HCT116 (cell line): ENCODE measurements around the gene A1CF. TPM values are rescaled to one million over a fixed set of nuclear protein-coding genes. Genes with fewer than 3 reads are reported as not detected.
"Not testable (repeated sequence)": the region's sequence is repeated elsewhere in the genome, so short reads cannot be mapped to it uniquely, and the experiment has no call there.

ENCODE experiments used
- ATAC-seq: fragments of 200-7000 bp; cut with Tn5 transposase; 2 replicates; pipeline ENCODE4 v1.9.1; 2020; ENCODE audit warnings: mild to moderate bottlenecking, moderate library complexity
- BruUV-seq: library from RNA; stranded (reverse); fragments of 400-500 nt; replicated peaks from 2 replicates; lab custom pipeline; 2021; lab: Mats Ljungman, UMichigan
- CTCF ChIA-PET: fragments of 300-600 bp; sonication (Branson Sonifier 250); formaldehyde crosslinking; loops from one replicate; lab custom pipeline; 2021; ENCODE audit warnings: antibody characterized with exemption; lab: Charles Lee
- POLR2A ChIA-PET: fragments of 300-600, 350-600 bp; sonication (Branson Sonifier 250); formaldehyde crosslinking; loops from one replicate; lab custom pipeline; 2021; ENCODE audit warnings: antibody characterized with exemption; lab: Charles Lee
- RAD21 ChIA-PET, 2 experiments: fragments of 300-600 bp; sonication (Branson Sonifier 250); formaldehyde crosslinking; loops; one replicate each; lab custom pipeline; 2023; ENCODE audit warnings: low total read pairs in 2 of 2; ENCODE audit not compliant: uncharacterized antibody in 2 of 2, unreplicated experiment in 2 of 2, low non-redundant PET in 1 of 2; lab: Charles Lee
- DNase-seq: peaks from one replicate; pipeline ENCODE4 v3.0.0-alpha.2; 2010; ENCODE audit warnings: low read depth, low spot score
- H2AFZ ChIP-seq: fragments of 200-600 bp; shearing (Covaris generic), sonication (generic); 2 replicates; pipeline ENCODE4 v1.6.1; 2017; ENCODE audit warnings: low read depth, mixed run types, mixed read lengths, antibody characterized with exemption, low read length; ENCODE audit not compliant: poor library complexity, severe bottlenecking
- H3K27ac ChIP-seq: 2 replicates; pipeline ENCODE4 v1.5.1; 2012; ENCODE audit warnings: low read depth, low read length
- H3K27me3 ChIP-seq: fragments of 200-600 bp; sonication (generic); 2 replicates; pipeline ENCODE4 v1.6.1; 2016; ENCODE audit warnings: mixed run types, low read length, mixed read lengths; ENCODE audit not compliant: insufficient read depth
- H3K36me3 ChIP-seq, 2 experiments: fragments of 200-500 bp in 1 of 2; fragments of 200-600 bp in 1 of 2; sonication (Bioruptor generic) in 1 of 2; sonication (generic) in 1 of 2; 2 replicates each; pipeline versions ENCODE4 v1.5.1 to v1.6.1; 2014 to 2016; ENCODE audit warnings: low read length in 2 of 2, inconsistent platforms in 1 of 2, mixed read lengths in 1 of 2, mixed run types in 1 of 2; ENCODE audit not compliant: insufficient read depth in 2 of 2, control insufficient read depth in 1 of 2
- H3K4me1 ChIP-seq, 2 experiments: fragments of 200-600 bp in 1 of 2; sonication (generic) in 1 of 2; 2 replicates each; pipeline versions ENCODE4 v1.5.1 to v1.6.1; 2012 to 2017; ENCODE audit warnings: low read length in 2 of 2, inconsistent platforms in 1 of 2, mild to moderate bottlenecking in 1 of 2, mixed read lengths in 1 of 2, mixed run types in 1 of 2, moderate library complexity in 1 of 2; ENCODE audit not compliant: insufficient read depth in 2 of 2, control insufficient read depth in 1 of 2
- H3K4me2 ChIP-seq: fragments of 200-600 bp; sonication (generic); 2 replicates; pipeline ENCODE4 v1.6.1; 2017; ENCODE audit warnings: mixed run types, low read length, mixed read lengths
- H3K4me3 ChIP-seq, 2 experiments: fragments of 200-600 bp in 1 of 2; sonication (generic) in 1 of 2; replicated peaks in 1 of 2; 2 replicates each; pipeline ENCODE4 v1.5.1; 2011 to 2016; ENCODE audit warnings: low read length in 2 of 2, control low read depth in 1 of 2, low read depth in 1 of 2, mild to moderate bottlenecking in 1 of 2, mixed read lengths in 1 of 2, mixed run types in 1 of 2
- H3K79me2 ChIP-seq: fragments of 200-600 bp; sonication (generic); 2 replicates; pipeline ENCODE4 v1.6.1; 2017; ENCODE audit warnings: mild to moderate bottlenecking, mixed run types, low read length, moderate library complexity, mixed read lengths; ENCODE audit not compliant: insufficient read depth
- H3K9ac ChIP-seq: fragments of 200-600 bp; sonication (generic); 2 replicates; pipeline ENCODE4 v1.6.1; 2016; ENCODE audit warnings: low read length, mixed read lengths
- H3K9me2 ChIP-seq: fragments of 200-600 bp; sonication (generic), shearing (Covaris generic); 2 replicates; pipeline ENCODE4 v1.6.1; 2017; ENCODE audit warnings: mixed run types, mild to moderate bottlenecking, moderate library complexity; ENCODE audit not compliant: insufficient read depth
- H3K9me3 ChIP-seq, 2 experiments: fragments of 200-500 bp in 1 of 2; fragments of 200-600 bp in 1 of 2; sonication (Bioruptor generic) in 1 of 2; sonication (generic) in 1 of 2; 2 replicates each; pipeline ENCODE4 v1.6.1; 2014 to 2017; ENCODE audit warnings: low read length in 2 of 2, mixed read lengths in 2 of 2, inconsistent platforms in 1 of 2, low read depth in 1 of 2, mild to moderate bottlenecking in 1 of 2, mixed run types in 1 of 2, moderate library complexity in 1 of 2; ENCODE audit not compliant: control insufficient read depth in 1 of 2, insufficient read depth in 1 of 2
- H4K20me1 ChIP-seq: fragments of 200-600 bp; sonication (generic), shearing (Covaris generic); 2 replicates; pipeline ENCODE4 v1.6.1; 2017; ENCODE audit warnings: mixed run types, mild to moderate bottlenecking, moderate library complexity; ENCODE audit not compliant: insufficient read depth
- ELF1 ChIP-seq: IDR thresholded peaks from 2 replicates; pipeline ENCODE4 v1.6.1; 2012; ENCODE audit warnings: low read depth, borderline replicate concordance
- POLR2A ChIP-seq: IDR thresholded peaks from 2 replicates; pipeline ENCODE4 v1.7.0; 2011; ENCODE audit warnings: borderline replicate concordance; ENCODE audit not compliant: insufficient read depth, insufficient read length; ENCODE audit errors: extremely low read depth
- POLR2AphosphoS5 ChIP-seq: IDR thresholded peaks from 2 replicates; pipeline ENCODE4 v1.6.1; 2011; ENCODE audit warnings: mild to moderate bottlenecking, low read depth, low read length, moderate library complexity
- SRF ChIP-seq: IDR thresholded peaks from 2 replicates; pipeline ENCODE4 v1.6.1; 2012; ENCODE audit warnings: low read depth
- TCF7L2 ChIP-seq: IDR thresholded peaks from 2 replicates; pipeline ENCODE4 v1.7.0; 2011; ENCODE audit warnings: borderline replicate concordance, inconsistent platforms; ENCODE audit not compliant: insufficient read depth, insufficient read length; ENCODE audit errors: extremely low read depth
- ZFX ChIP-seq: fragments of 450-650 bp; IDR thresholded peaks from 2 replicates; pipeline ENCODE4 v1.6.1; 2017
- intact Hi-C: fragments of 100-400 bp; cut with micrococcal nuclease; formaldehyde crosslinking; loops from 2 replicates; pipeline ENCODE4 v1.10.0; 2022
- total RNA-seq: library from RNA; stranded (reverse); gene quantifications from one replicate; pipeline ENCODE4 v1.2.1, GENCODE V29; 2021; ENCODE audit not compliant: unreplicated experiment
- TF ChIP-seq, protein P1 (sequence below): IDR thresholded peaks from 2 replicates; pipeline ENCODE4 v1.6.1; 2011; ENCODE audit warnings: mild to moderate bottlenecking, low read length, moderate library complexity; ENCODE audit not compliant: insufficient replicate concordance; ENCODE audit errors: extremely low read depth

The A1CF gene
- total RNA-seq, 1 experiment from 2014 or later = 0.30 TPM

DNA sequence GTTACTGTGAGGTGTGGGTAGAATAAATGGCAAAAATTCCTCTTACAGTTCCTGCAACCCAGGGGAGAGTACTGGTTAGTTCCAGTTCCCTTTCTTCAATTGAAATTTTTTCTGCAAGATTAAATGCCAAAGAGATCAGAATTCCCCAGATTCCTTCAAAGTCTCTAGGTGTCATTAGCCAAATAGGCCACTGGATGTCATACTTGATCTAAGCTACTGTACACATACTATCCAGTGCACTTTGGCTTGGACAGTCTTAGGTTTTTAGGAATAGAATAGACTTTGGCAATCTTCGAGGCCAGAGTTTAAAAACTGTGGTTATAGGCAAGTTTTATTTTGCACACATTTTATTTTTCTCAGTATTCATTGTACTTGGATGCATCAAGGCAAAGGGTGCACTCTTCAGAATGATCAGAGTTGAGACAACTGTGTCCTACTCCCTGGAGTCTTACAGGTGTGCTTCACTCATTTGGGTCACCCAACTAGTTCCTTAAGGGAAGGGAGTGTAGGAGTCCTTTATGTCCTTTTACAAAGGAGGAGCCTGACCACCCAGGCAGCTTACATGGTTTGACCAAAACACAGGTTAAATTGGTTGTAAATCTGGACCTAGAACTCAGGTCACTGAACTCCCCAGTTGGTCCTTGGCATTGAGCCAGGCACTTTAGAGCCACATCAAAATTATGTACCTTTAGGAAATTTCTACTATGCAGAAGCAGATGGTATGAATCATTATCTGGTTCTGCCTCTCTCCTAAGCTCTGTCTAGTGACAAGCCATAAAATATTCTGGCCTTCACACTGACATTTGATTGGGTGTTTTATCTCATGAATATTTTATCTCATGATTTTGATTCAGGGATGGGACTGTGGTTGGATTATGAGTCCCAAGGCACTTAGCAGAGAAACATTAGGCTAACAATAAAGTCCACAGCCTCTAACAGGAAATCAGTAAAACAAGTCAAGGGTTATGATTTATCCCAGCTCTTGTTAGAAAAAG is 96.2 kb downstream of the A1CF start (continued):
- TF ChIP-seq ELF1 (no peak), POLR2A (no peak), ZFX (no peak), POLR2AphosphoS5 (no peak), SRF (no peak), TCF7L2 (no peak)
- TF ChIP-seq, protein P1, sequence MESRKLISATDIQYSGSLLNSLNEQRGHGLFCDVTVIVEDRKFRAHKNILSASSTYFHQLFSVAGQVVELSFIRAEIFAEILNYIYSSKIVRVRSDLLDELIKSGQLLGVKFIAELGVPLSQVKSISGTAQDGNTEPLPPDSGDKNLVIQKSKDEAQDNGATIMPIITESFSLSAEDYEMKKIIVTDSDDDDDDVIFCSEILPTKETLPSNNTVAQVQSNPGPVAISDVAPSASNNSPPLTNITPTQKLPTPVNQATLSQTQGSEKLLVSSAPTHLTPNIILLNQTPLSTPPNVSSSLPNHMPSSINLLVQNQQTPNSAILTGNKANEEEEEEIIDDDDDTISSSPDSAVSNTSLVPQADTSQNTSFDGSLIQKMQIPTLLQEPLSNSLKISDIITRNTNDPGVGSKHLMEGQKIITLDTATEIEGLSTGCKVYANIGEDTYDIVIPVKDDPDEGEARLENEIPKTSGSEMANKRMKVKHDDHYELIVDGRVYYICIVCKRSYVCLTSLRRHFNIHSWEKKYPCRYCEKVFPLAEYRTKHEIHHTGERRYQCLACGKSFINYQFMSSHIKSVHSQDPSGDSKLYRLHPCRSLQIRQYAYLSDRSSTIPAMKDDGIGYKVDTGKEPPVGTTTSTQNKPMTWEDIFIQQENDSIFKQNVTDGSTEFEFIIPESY = no peak
- TF ChIP-seq, all 23 proteins: peak for 3

DNA sequence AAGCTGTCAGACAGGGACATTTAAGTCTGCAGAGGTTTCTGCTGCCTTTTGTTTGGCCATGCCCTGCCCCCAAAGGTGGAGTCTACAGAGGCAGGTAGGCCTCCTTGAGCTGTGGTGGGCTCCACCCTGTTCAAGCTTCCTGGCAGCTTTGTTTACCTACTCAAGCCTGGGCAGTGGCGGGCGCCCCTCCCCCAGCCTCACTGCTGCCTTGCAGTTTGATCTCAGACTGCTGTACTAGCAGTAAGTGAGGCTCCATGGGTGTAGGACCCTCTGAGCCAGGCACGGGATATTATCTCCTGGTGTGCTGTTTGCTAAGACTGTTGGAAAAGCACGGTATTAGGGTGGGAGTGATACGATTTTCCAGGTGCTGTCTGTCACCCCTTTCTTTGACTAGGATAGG is 97.5 kb downstream of the A1CF start:
- H3K9ac ChIP-seq, H3K27ac ChIP-seq, H2AFZ ChIP-seq, H3K79me2 ChIP-seq, ATAC-seq, RAD21 ChIA-PET, POLR2A ChIA-PET, H3K4me1 ChIP-seq, H3K4me3 ChIP-seq, H3K4me2 ChIP-seq, DNase-seq, H3K27me3 ChIP-seq, H4K20me1 ChIP-seq, H3K36me3 ChIP-seq, BruUV-seq, H3K9me3 ChIP-seq, H3K9me2 ChIP-seq: not testable (repeated sequence)
- CTCF ChIA-PET = interaction anchor here (1.0 to 1.5 kb wide), 4 partner anchors 102 to 420 kb away, joined by 3 to 4 read pairs (median 4); no protein-coding TSS in a partner anchor
- intact Hi-C loops = loop anchor here (5.0 kb wide), 1 partner anchor 214 kb away; no protein-coding TSS in a partner anchor

DNA sequence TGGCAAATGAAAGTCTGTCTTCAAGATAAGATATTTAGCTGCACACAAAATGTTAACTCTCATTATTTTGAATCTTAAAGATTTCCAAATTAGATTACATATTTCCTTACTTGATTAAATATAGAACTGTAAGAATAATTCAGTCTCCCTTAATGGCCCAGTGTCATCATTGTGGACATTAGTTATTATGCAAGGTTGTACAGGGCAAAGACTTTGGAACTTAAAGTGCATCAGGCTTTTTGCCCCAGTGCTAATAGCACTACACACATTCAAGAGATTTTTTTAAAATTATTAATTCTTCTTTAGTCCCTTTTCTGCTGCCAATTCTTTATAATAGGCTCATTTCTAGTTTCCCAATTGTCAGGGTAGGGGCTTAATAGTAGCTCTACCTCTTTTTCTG is 103.4 kb downstream of the A1CF start:
- H3K36me3 ChIP-seq, H4K20me1 ChIP-seq, BruUV-seq, H2AFZ ChIP-seq, POLR2A ChIA-PET, H3K79me2 ChIP-seq, H3K4me1 ChIP-seq, RAD21 ChIA-PET, H3K27me3 ChIP-seq, H3K9ac ChIP-seq, intact Hi-C loops, DNase-seq, H3K9me3 ChIP-seq, ATAC-seq, CTCF ChIA-PET, H3K9me2 ChIP-seq, H3K4me2 ChIP-seq, H3K4me3 ChIP-seq, H3K27ac ChIP-seq: not testable (repeated sequence)

DNA sequence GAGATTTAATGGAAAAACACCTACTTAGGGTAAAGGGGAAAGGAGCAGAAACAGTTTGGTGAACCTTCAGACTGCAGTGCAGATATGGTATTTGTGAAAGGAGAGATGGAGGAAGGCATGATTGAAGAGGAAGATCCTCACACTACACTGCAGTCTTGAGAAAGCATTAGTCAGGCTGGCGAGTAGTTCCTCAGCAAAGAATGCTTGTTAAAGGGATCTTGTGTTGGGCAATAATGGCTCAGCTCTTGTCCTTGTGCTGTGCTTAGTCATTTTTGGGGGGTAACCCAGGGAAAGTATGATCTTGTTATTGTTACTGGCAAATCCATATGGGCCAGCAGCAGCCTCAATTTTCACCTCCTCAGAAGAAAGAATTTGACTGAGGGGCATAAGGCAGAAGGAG is 105.4 kb downstream of the A1CF start:
- H3K9me3 ChIP-seq, DNase-seq, H3K4me1 ChIP-seq, RAD21 ChIA-PET, H3K79me2 ChIP-seq, H3K4me2 ChIP-seq, H3K9me2 ChIP-seq, H4K20me1 ChIP-seq, H3K27ac ChIP-seq, BruUV-seq, ATAC-seq, H3K4me3 ChIP-seq, H3K9ac ChIP-seq, H2AFZ ChIP-seq, intact Hi-C loops, CTCF ChIA-PET, H3K27me3 ChIP-seq, POLR2A ChIA-PET, H3K36me3 ChIP-seq: not testable (repeated sequence)
